Measurements from ENCODE around the gene TST.

TST gene

GRCh38 chr22:37047006-37047405, 27.8 kb upstream of the TST start:
- Mint-ChIP-seq H3K9me3 (no peaks in the 10 kb centered on the region), H3K36me3 (ENCODE audit: low read depth) (no peaks in the 10 kb centered on the region), H3K27ac (no peak overlapping the region), H3K4me1 (ENCODE audit: low read depth) (peaks cover 14% of the 10 kb centered on the region), H3K27me3 (ENCODE audit: low read depth) (no peaks in the 10 kb centered on the region), H3K4me3 (no peak overlapping the region)

DNA sequence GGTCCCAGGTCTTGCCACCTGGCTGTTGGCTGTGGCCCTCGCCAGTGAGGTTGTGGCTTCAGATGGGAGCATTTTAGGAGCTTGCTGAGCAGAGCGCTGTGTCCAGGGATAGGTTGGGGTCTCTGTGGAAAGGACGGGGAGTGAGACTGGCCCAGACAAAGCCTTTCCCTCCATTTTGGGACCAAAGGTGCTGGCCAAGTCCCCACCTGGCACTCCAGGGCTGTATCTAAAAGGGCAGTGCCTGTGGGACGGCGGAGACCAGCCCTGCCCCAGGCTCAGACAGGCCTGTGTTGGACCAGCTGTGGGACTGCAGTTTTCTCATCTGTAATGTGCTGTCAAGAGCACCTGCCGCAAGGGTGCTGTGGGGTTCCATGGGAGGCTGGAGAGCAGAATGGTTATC, 27.3 kb upstream of the TST start:
- no peak overlapping the region for H3K4me3 Mint-ChIP-seq
- no peaks in the 10 kb centered on the region for H3K9me3 Mint-ChIP-seq
- H3K36me3 Mint-ChIP-seq (ENCODE audit: low read depth), result no peaks in the 10 kb centered on the region
- peaks cover 1% of the 10 kb centered on the region for H3K27me3 Mint-ChIP-seq (ENCODE audit: low read depth)
- H3K27ac Mint-ChIP-seq, result no peak overlapping the region
- peaks cover 16% of the 10 kb centered on the region for H3K4me1 Mint-ChIP-seq (ENCODE audit: low read depth)

DNA sequence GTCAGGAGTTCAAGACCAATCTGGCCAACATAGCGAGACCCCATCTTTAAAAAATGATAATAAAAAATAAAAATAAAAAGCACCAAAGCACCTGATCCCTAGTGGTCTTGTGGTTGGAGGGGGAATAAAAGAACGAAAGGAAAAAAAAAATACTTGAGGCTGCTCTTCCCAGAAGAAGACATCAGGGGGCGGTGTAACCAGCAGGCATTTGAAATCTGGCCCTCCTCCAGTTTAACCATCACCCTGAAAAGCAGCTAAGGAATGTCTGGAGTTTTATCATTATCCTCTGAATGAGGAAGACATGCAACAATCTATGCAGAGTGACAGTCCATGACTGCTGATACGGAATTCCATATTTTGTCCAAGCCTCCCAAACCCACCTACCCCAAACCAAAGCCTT, 26.7 kb upstream of the TST start:
- no peaks in the 10 kb centered on the region for H3K36me3 Mint-ChIP-seq (ENCODE audit: low read depth)
- H3K4me1 Mint-ChIP-seq (ENCODE audit: low read depth), result peaks cover 21% of the 10 kb centered on the region
- H3K27me3 Mint-ChIP-seq (ENCODE audit: low read depth), result peaks cover 3% of the 10 kb centered on the region
- no peaks in the 10 kb centered on the region for H3K9me3 Mint-ChIP-seq
- H3K4me3 Mint-ChIP-seq, result no peak overlapping the region
- H3K27ac Mint-ChIP-seq, result no peak overlapping the region

DNA sequence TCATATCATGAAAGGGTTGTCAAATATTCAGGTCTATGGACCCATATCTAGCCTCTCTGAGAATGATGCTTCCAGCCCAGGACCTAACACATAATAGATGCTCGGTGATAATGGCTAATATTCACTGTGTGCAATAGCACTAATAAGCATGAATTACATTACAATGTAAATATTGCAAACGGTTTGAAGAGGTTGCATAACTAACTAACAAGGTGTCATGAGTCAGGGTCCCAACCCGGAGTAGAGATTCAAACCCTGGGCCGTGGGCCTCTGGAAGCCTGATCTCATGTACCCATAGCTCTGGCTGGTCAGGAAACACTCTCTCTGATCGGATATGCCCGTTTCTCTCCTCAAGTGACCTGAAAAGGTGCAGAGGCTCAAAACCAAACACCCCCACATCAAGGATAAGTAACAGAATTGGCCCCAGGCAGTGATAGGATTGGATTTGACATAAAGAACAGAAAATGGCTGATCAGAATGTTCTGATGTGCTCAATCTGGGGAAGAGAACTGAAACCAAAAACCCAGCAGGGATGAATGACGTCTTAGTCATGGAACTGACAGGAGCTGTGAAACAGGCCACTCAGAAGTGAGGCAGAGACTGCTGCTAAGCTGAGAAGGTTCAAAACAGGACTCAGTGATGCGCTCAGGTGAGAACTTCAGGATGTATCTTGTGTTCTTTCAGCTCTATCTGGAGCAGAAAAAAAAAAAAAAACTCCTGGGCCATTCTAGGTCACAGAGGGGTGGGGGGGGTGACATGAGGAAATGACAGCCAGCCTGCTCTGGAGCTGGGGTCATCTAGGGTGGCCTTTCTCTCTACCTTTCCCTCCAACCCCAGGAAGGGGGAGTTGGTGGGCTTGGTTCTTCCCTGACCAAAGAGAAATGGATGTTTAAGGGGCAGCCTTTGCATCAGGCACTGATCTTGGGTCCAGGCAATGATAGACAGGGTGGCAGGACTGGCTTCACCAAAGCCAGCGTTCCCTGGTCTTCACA, 25.7 kb upstream of the TST start:
- no peak overlapping the region for H3K27ac Mint-ChIP-seq
- no peaks in the 10 kb centered on the region for H3K9me3 Mint-ChIP-seq
- H3K27me3 Mint-ChIP-seq (ENCODE audit: low read depth), result peaks cover 3% of the 10 kb centered on the region
- no peak overlapping the region for H3K4me3 Mint-ChIP-seq
- no peaks in the 10 kb centered on the region for H3K36me3 Mint-ChIP-seq (ENCODE audit: low read depth)
- H3K4me1 Mint-ChIP-seq (ENCODE audit: low read depth), result peaks cover 26% of the 10 kb centered on the region

- no peak overlapping the region for H3K4me3 Mint-ChIP-seq
- no peak overlapping the region for H3K27ac Mint-ChIP-seq
- H3K9me3 Mint-ChIP-seq, result no peaks in the 10 kb centered on the region
- peaks cover 3% of the 10 kb centered on the region for H3K27me3 Mint-ChIP-seq (ENCODE audit: low read depth)
- peaks cover 26% of the 10 kb centered on the region for H3K4me1 Mint-ChIP-seq (ENCODE audit: low read depth)
- H3K36me3 Mint-ChIP-seq (ENCODE audit: low read depth), result no peaks in the 10 kb centered on the region
These were observed 24.7 kb upstream of the TST start for GRCh38 chr22:37043828-37044538.

- Mint-ChIP-seq H3K27ac (no peak overlapping the region), H3K36me3 (ENCODE audit: low read depth) (no peaks in the 10 kb centered on the region), H3K9me3 (no peaks in the 10 kb centered on the region), H3K27me3 (ENCODE audit: low read depth) (peaks cover 3% of the 10 kb centered on the region), H3K4me1 (ENCODE audit: low read depth) (peaks cover 26% of the 10 kb centered on the region), H3K4me3 (no peak overlapping the region)
These were observed 24.1 kb upstream of the TST start for GRCh38 chr22:37043209-37043827.

- Mint-ChIP-seq H3K9me3 (no peaks in the 10 kb centered on the region), H3K27ac (no peak overlapping the region), H3K36me3 (ENCODE audit: low read depth) (no peaks in the 10 kb centered on the region), H3K4me1 (ENCODE audit: low read depth) (peaks cover 18% of the 10 kb centered on the region), H3K27me3 (ENCODE audit: low read depth) (peaks cover 12% of the 10 kb centered on the region), H3K4me3 (no peak overlapping the region)
These were observed 20.2 kb upstream of the TST start for GRCh38 chr22:37039466-37039865.

- H3K36me3 Mint-ChIP-seq (ENCODE audit: low read depth), result no peaks in the 10 kb centered on the region
- peaks cover 12% of the 10 kb centered on the region for H3K27me3 Mint-ChIP-seq (ENCODE audit: low read depth)
- H3K4me3 Mint-ChIP-seq, result no peak overlapping the region
- H3K4me1 Mint-ChIP-seq (ENCODE audit: low read depth), result peaks cover 12% of the 10 kb centered on the region
- H3K27ac Mint-ChIP-seq, result no peak overlapping the region
- no peaks in the 10 kb centered on the region for H3K9me3 Mint-ChIP-seq
These were observed 18.4 kb upstream of the TST start for GRCh38 chr22:37037669-37038068.

DNA sequence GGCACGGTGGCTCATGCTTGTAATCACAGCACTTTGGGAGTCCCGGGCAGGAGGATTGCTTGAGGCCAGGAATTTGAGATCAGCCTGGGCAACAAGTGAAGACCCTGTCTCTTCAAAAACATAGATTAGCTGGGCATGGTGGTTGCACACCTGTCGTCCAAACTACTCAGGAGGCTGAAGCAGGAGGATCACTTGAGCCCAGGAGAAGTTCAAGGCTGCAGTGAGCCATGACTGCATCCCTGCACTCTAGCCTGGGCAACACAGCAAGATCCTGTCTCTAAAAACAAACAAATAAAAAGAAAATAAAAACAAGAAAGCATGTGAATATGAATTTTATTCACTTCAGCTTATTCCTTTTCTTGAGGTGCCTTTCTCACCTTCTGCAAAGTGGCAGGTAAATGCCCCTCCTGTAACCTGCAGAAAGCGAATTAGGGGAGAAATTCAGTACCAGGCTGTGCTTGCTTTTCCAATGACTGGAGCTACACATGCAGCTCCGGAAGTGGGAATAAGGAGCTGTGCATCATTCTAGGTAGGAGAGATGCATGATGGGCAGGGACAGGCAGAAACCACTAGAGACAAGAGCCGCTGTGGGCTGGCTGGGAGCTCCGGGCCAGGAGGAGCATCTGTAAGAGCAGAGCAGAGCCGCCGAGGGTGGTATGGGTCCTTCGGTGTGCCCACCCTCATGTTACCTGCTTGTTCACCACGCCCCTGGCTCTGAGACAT, 17.6 kb upstream of the TST start:
- Mint-ChIP-seq H3K9me3 (no peaks in the 10 kb centered on the region), H3K27ac (no peak overlapping the region), H3K27me3 (ENCODE audit: low read depth) (peaks cover 12% of the 10 kb centered on the region), H3K36me3 (ENCODE audit: low read depth) (no peaks in the 10 kb centered on the region), H3K4me1 (ENCODE audit: low read depth) (peaks cover 12% of the 10 kb centered on the region), H3K4me3 (no peak overlapping the region)

DNA sequence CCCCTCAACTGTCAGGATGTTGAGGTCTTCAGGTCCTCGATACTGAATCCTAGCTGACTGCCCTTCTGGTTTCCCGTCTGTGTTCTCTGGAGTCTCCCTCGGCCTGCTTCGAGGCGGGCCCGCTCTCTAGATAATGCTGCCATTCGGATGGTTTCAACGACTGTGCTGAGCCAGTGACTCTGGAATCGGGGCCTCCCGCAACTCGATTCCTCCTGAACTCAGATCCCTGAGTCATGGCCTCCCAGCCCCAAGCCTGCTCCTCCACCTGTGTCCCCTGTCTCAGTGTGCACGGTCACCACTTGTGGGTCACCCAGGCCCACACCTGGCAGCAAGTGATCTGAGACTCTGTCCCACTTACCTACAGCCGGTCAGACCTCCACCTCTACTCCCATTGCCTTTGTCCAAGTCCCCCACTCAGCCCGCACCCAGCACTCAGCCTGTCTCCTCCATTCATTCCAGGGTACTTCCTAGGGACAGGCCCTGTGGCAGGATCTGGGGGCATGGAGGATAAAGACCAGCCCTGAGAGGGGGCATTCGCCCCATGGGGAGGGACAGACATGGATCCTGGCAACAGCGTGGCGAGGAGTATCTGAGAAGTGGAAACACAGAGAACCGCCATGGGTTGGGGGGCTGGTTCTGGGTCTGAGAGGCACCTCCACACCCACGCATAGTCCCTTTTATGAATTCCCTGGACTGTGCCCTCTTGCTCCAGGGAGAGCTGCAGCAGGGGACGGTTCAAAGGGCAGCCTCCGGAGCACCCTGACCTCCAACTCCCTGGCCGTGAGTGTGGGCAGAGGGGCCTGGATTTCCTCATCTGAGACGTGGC, 14.6 kb upstream of the TST start:
- Mint-ChIP-seq H3K27me3 (ENCODE audit: low read depth) (peaks cover 9% of the 10 kb centered on the region), H3K36me3 (ENCODE audit: low read depth) (no peaks in the 10 kb centered on the region), H3K4me1 (ENCODE audit: low read depth) (no peaks in the 10 kb centered on the region), H3K9me3 (no peaks in the 10 kb centered on the region), H3K4me3 (no peak overlapping the region), H3K27ac (no peak overlapping the region)

- no peaks in the 10 kb centered on the region for H3K36me3 Mint-ChIP-seq (ENCODE audit: low read depth)
- H3K4me3 Mint-ChIP-seq, result no peak overlapping the region
- H3K4me1 Mint-ChIP-seq (ENCODE audit: low read depth), result no peaks in the 10 kb centered on the region
- H3K9me3 Mint-ChIP-seq, result no peaks in the 10 kb centered on the region
- H3K27me3 Mint-ChIP-seq (ENCODE audit: low read depth), result peaks cover 9% of the 10 kb centered on the region
- H3K27ac Mint-ChIP-seq, result no peak overlapping the region
These were observed 13.6 kb upstream of the TST start for GRCh38 chr22:37032535-37033460.

DNA sequence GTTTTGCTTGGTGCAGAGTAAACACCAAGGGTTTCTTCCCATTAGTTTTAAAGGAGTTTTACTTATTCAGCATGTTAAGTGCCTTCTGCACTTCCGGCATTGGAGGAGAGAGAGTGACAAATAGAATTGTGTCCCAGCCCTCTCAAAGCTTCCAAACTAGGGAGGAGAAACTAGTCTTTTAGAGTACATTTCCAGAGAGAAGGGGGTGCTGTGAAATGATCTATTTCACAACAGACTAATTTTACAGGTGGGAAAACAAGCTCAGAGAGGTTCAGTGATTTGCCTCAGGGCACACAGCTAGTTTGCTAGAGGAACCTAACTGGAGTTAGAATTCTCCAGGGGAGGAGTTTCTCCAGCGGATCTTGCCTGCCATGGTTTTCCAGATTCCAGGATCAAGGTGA, 12.9 kb upstream of the TST start:
- no peak overlapping the region for H3K4me3 Mint-ChIP-seq
- no peaks in the 10 kb centered on the region for H3K9me3 Mint-ChIP-seq
- H3K27ac Mint-ChIP-seq, result no peak overlapping the region
- H3K27me3 Mint-ChIP-seq (ENCODE audit: low read depth), result peaks cover 9% of the 10 kb centered on the region
- no peaks in the 10 kb centered on the region for H3K36me3 Mint-ChIP-seq (ENCODE audit: low read depth)
- no peaks in the 10 kb centered on the region for H3K4me1 Mint-ChIP-seq (ENCODE audit: low read depth)

Data from T-helper 1 cell treated with Interleukin-12 subunit alpha and Interleukin-12 subunit beta and Interleukin-4 antibody, amounts not matched to agents 30 μg/mL and 1 μg/mL, for 36 hours (primary cell).